Thyroid gland (tissue), 4 donors: ENCODE measurements around the gene NID2.

Source experiments
- POLR2A ChIP-seq, 2 donors: fragments of 450-650 bp; IDR thresholded peaks; one replicate each; pipeline ENCODE4 v1.6.1; 2017; ENCODE audit warnings: antibody characterized with exemption in 2 of 2, mild to moderate bottlenecking in 2 of 2, moderate library complexity in 1 of 2
- TF ChIP-seq, protein P1 (sequence below), 6 experiments: fragments of 200-600 bp in 3 of 6; fragments of 450-650 bp in 3 of 6; sonication (generic) in 3 of 6; IDR thresholded peaks; one replicate each; pipeline ENCODE4 v1.5.1; 2016 to 2019; ENCODE audit warnings: antibody characterized with exemption in 6 of 6, mild to moderate bottlenecking in 2 of 6, inconsistent platforms in 1 of 6, moderate library complexity in 1 of 6

DNA sequence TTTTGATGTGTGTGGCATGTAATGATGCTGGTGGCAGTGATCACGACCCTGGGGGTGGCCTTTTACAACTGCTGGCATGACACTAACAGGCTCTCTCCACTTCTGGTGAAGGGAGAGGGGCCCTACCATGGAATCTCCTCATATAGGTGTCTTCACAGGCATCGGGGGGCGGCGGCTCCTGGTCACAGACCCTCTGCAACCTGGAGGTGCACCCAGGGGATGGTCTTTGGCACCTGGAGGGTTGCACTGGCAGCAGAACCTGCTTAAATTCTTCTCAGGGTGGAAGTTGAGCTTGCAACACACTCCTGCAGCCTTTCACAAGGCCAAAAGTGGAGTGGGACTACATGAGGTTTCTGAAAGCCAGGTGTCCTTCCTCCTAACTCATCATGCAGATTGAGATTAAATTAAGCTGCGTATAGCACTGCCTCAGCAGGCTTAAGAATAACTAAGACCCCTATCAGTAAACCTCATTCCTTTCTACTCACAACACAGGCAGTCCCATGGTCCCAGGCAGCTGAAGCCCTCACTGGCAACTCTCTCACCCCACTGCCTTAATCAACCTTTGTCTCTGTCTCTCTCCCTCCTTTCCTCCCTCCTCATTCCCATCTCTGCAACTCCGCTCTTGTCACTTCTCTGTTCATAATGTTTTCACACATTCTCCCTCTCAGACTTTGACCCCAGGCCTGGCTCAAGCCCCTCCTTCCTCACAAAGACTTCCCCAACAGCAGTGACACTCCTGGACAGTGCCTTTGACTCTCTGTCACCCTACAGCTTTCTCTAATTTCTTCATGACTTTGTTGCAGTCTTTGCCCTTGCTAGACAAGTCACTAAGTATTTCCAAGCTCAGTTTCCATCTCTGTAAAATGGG is 18.9 kb downstream of the NID2 start:
- TF ChIP-seq, protein P1, sequence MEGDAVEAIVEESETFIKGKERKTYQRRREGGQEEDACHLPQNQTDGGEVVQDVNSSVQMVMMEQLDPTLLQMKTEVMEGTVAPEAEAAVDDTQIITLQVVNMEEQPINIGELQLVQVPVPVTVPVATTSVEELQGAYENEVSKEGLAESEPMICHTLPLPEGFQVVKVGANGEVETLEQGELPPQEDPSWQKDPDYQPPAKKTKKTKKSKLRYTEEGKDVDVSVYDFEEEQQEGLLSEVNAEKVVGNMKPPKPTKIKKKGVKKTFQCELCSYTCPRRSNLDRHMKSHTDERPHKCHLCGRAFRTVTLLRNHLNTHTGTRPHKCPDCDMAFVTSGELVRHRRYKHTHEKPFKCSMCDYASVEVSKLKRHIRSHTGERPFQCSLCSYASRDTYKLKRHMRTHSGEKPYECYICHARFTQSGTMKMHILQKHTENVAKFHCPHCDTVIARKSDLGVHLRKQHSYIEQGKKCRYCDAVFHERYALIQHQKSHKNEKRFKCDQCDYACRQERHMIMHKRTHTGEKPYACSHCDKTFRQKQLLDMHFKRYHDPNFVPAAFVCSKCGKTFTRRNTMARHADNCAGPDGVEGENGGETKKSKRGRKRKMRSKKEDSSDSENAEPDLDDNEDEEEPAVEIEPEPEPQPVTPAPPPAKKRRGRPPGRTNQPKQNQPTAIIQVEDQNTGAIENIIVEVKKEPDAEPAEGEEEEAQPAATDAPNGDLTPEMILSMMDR (IDR thresholded peaks at IDR 0.05): no peak
- no peak for TF ChIP-seq POLR2A (IDR thresholded peaks at IDR 0.05)
